GM18526 (cell line): ENCODE results near the gene G0S2.

Source experiments
- POLR2A ChIP-seq: IDR thresholded peaks from 3 replicates; pipeline ENCODE4 v1.6.1; 2011; ENCODE audit not compliant: insufficient read length; ENCODE audit errors: extremely low read depth

Gene G0S2

GRCh38 chr1:209674957-209675564 lies at the start of gene G0S2:
G0S2 (plus strand) TSS chr1:209675412; CDS start chr1:209675685, 273 bp downstream.
- TF ChIP-seq POLR2A, result no peak

GRCh38 chr1:209625791-209626285 lies 49.4 kb upstream of the G0S2 start:
- no peak for TF ChIP-seq POLR2A

DNA sequence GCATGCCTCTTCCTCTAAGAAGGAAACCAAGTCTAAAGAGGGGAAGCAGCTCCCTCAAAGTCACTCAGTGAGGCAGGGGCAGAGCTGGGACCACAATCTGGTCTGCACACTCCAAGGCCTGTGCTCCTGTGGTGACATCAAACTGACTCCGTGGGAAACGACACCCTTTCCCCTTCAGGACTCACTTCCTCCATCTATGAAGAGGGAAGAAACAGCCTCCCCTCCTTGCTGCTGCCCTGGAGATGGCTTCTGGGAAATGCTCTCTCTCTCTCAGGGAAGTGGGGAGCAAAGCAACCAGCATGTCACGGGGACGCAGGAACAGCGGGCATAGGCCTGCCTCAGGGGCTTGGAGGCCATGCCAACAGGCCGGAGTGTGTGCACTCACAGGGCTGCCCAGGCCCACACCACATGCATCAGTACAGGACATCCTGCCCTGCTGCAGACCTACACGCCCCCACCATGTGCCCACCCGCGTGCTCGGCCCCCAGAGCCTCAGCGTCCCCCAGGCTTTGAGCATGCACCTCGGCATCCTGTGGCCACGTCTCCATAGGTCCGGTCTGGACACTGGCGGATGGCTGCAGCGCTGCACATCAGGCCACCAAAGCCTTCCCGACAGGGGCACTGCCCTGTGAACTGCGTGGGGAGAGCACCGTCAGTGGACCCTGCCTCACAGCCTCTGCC lies 48.7 kb upstream of the G0S2 start:
- no peak for TF ChIP-seq POLR2A

GRCh38 chr1:209627027-209627731 lies 48.0 kb upstream of the G0S2 start:
- no peak for TF ChIP-seq POLR2A

DNA sequence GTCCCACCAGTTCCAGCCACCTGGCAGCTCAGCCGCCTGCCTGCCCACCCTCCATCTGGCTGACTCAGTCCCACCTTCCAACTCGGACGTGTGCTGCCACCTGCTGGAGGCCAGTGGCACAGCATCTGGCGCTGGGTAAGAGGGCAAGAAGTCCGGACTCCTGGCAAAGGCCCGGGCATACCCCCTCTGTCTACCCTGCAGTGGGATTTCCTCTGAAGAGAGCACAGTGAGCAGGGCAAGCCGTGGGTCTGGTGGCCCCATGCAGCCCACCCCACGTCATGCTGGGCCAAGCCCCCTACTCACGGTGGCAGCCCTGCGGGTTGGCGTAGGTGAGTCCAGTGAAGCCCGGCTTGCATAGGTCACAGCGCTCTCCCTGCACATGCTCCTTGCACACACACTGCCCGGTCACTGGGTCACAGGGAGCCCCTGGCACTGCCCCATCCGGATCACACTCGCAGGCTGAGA lies 47.4 kb upstream of the G0S2 start:
- no peak for TF ChIP-seq POLR2A

DNA sequence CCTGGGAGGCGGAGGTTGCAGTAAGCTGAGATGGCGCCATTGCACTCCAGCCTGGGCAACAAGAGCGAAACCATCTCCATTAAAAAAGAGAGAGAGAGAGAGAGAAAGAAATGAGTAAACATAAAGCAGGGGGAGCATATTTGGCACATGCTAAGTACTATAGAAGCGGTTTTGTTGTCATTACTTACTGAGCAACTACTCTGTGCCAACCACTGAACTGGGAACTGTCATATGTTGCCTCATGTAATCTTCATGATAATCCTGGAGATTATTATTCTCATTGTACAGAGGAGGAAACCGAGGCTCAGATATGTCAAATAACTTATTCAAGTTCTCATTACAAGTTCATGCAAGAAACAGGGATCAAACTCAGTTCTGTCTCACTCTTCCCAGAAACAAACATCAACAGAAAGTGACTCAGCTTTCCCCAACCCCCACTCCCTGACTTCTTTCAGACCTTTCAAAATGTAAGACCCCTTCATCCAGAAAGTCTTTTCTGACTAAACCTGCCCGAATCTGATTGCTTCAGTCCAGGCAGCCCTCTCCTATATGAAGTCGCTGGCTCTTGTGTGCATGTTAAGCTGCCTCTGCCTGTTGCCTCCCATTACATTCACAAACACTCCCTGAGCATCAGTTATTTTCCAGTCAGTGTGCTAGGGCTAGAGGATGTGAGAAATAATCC lies 46.5 kb upstream of the G0S2 start:
- TF ChIP-seq POLR2A, result no peak

DNA sequence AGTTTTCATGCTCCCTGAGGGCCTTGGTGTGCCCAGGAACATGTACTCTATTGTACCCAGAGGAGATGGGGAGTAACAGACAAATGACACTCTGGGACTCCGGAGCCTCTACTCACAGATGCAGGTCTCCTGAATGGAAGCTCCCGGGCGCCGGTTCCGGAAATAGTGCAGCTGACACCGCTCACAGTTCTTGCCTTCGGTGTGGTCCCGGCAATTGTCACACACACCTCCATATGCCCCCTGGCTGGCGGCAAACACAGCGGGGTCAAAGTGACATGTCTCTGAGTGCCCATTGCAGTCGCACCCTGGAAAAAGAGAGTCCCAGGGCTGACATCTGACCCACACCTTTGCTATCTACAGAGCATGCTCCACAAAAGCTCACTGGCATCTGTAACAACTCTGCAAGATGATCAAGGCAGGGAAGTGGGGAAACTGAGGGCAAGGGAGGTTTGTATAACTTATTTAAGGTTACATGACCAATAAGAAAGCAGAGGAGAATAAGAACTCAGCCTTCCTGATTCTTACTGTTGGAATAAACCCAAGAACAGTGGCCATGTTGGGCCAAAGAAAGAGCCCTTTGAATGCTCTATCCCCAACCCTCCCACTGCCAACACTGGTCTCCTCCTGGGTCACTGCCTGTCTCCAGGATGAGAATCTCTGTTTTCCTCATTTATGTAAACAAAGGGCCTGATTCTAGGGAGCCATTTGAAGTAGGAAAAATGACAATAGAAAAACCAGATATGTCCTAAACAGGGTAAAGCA lies 45.4 kb upstream of the G0S2 start:
- TF ChIP-seq POLR2A, result no peak

GRCh38 chr1:209630383-209631225 lies 44.6 kb upstream of the G0S2 start:
- no peak for TF ChIP-seq POLR2A

DNA sequence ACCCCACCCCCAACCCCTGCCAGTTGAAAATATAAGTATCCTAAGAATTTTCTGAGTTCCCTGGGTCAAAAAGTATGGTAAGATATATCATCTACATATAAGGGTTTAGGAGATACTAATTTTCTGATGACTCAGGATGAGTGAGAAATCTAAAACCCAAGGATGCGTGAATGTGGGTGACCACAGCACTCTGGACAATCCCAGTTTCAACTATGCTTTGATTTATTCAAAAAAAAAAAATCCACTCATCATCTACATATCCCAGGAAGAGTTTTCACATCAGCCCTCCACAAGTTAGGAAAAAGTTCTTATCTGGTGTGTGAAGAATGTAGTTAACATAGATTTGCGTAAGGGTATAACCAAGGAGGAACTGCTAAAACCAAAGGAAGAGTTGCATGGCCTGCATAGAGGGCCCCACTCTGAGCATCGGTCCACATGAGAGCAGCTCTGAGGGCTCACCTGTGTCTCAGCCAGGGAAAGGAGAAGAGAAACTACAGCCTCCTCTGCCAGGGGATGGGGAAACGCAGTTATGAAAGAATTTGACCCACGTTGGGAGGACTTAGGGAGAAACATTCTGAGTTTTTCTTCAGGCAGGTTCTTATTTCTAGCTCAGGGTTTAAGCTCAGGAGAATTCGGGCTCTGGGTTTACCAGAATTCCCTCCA lies 41.7 kb upstream of the G0S2 start:
- TF ChIP-seq POLR2A, result no peak

DNA sequence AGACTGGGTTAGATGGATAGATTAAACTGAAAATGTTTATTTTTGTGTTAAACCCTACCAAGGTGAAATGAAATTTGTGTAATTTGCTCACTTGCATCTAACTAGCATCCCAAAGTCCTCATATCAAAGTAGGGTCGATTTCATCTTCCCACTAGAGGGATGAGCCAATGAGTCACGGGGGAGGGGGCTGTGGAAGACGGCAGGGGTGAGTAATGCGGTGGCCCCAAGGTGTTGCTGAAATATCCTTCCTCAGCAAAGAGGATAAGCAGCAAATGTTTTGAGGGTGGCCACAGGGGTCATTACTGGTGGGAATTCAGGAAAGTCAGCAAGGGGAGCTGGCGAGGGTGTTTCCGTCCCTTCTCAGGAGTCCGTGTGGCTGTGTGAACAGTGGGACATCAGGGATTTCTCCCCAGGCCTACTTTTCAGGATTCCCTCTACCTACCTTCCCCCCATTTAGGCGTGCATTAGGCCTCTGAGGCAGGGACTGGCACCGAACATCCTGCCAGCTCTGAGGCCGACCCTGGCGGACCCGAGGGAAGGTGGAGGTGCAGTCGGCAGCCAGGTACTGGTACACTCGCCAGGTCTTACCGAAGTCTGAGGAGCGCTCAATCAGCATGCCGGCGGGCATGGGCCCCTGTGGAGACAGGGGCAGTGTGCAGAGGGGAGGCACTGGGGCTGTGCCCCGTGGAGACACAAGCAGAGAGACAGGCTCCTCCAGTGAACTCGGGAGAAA lies 41.0 kb upstream of the G0S2 start:
- TF ChIP-seq POLR2A, result no peak

DNA sequence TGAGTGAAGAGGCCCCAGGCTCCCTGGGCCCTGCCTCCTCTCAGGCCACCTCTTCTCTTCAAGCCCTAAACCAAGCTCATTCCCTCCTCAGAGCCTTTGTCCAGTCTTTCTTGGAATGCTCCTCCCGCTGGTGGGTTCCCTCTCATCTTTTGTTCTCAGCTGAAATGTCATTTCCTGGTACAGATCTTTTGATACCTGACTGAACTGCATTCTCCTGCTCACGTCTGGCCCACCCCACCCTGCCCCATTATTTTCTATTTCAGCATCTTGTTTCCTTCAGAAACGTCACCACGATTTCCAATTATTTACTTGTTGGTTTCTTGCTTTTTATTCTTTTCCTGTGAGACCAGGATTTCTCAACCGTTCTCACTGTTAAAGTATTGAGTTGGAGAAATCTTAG lies 39.4 kb upstream of the G0S2 start:
- no peak for TF ChIP-seq POLR2A

- TF ChIP-seq POLR2A, result no peak
Measured at GRCh38 chr1:209641832-209642172, 33.4 kb upstream of the G0S2 start.

- TF ChIP-seq POLR2A, result no peak
Measured at GRCh38 chr1:209642816-209643215, 32.4 kb upstream of the G0S2 start.
